HEK293 (cell line): ENCODE results near the gene TSPAN9.

Experiments used
- CTCF ChIA-PET: fragments of 350-600 bp; formaldehyde crosslinking; extraction: SDS; loops from one replicate; lab custom pipeline; 2021; ENCODE audit warnings: antibody characterized with exemption; lab: Yijun Ruan, JAX
- POLR2A ChIA-PET: fragments of 300-600 bp; formaldehyde crosslinking; extraction: SDS; loops from one replicate; lab custom pipeline; 2020; ENCODE audit warnings: antibody characterized with exemption, inconsistent platforms; lab: Yijun Ruan, JAX
- H3K27ac ChIP-seq: fragments of 200-500 bp; sonication (Bioruptor generic); 2 replicates; pipeline ENCODE4 v1.5.1; 2014; ENCODE audit warnings: low read depth, low read length, control low read depth, inconsistent platforms; ENCODE audit errors: extremely low read depth
- H3K36me3 ChIP-seq, 2 experiments: fragments of 200-500 bp in 1 of 2; sonication (Bioruptor generic) in 1 of 2; 1 replicate in 1 of 2; 2 replicates in 1 of 2; pipeline ENCODE4 v1.5.1; 2014 to 2017; ENCODE audit warnings: inconsistent platforms in 2 of 2, low read length in 2 of 2; ENCODE audit not compliant: control insufficient read depth in 2 of 2, insufficient read depth in 1 of 2
- H3K4me1 ChIP-seq: fragments of 200-500 bp; sonication (Bioruptor generic); 2 replicates; pipeline ENCODE4 v1.5.1; 2014; ENCODE audit warnings: mild to moderate bottlenecking, low read length, inconsistent platforms; ENCODE audit not compliant: control insufficient read depth, insufficient read depth
- H3K4me3 ChIP-seq: 2 replicates; pipeline ENCODE4 v1.5.1; 2011; ENCODE audit warnings: low read depth, mild to moderate bottlenecking, control low read depth, low read length, moderate library complexity
- H3K9me3 ChIP-seq: fragments of 200-500 bp; sonication (Bioruptor generic); 2 replicates; pipeline ENCODE4 v1.5.1; 2014; ENCODE audit warnings: low read depth, low read length, inconsistent platforms; ENCODE audit not compliant: control insufficient read depth, insufficient read depth
- KLF1 ChIP-seq: fragments of 450-650 bp; formaldehyde crosslinking; IDR thresholded peaks from 2 replicates; pipeline ENCODE4 v1.5.1; 2016; ENCODE audit warnings: missing biosample characterization, missing genetic modification characterization
- KLF10 ChIP-seq: fragments of 450-650 bp; IDR thresholded peaks from 2 replicates; pipeline ENCODE4 v1.5.1; 2018; ENCODE audit warnings: missing biosample characterization, mild to moderate bottlenecking, missing genetic modification characterization
- KLF9 ChIP-seq: fragments of 450-650 bp; formaldehyde crosslinking; IDR thresholded peaks from 2 replicates; pipeline ENCODE4 v1.5.1; 2016; ENCODE audit warnings: missing biosample characterization, missing genetic modification characterization, low read depth
- ZBTB48 ChIP-seq: fragments of 450-650 bp; formaldehyde crosslinking; IDR thresholded peaks from 2 replicates; pipeline ENCODE4 v1.5.1; 2016; ENCODE audit warnings: missing biosample characterization, missing genetic modification characterization
- ZBTB7A ChIP-seq: fragments of 450-650 bp; formaldehyde crosslinking; IDR thresholded peaks from 2 replicates; pipeline ENCODE4 v1.5.1; 2016; ENCODE audit warnings: low read depth, missing biosample characterization, missing genetic modification characterization
- ZIC2 ChIP-seq: fragments of 450-650 bp; formaldehyde crosslinking; IDR thresholded peaks from 2 replicates; pipeline ENCODE4 v1.5.1; 2016; ENCODE audit warnings: missing biosample characterization, missing genetic modification characterization
- ZNF341 ChIP-seq: fragments of 450-650 bp; formaldehyde crosslinking; IDR thresholded peaks from 2 replicates; pipeline ENCODE4; 2016; ENCODE audit warnings: low read depth, missing biosample characterization, missing genetic modification characterization
- ZNF354C ChIP-seq: fragments of 450-650 bp; formaldehyde crosslinking; IDR thresholded peaks from 2 replicates; pipeline ENCODE4 v1.5.1; 2016; ENCODE audit warnings: missing biosample characterization, missing genetic modification characterization, low read depth, borderline replicate concordance
- ZNF473 ChIP-seq: fragments of 450-650 bp; formaldehyde crosslinking; IDR thresholded peaks from 2 replicates; pipeline ENCODE4 v1.5.1; 2017; ENCODE audit warnings: missing biosample characterization, missing genetic modification characterization
- ZNF514 ChIP-seq: fragments of 450-650 bp; formaldehyde crosslinking; IDR thresholded peaks from 2 replicates; pipeline ENCODE4 v1.5.1; 2016; ENCODE audit warnings: missing biosample characterization, missing genetic modification characterization
- ZNF529 ChIP-seq: fragments of 450-650 bp; formaldehyde crosslinking; IDR thresholded peaks from 2 replicates; pipeline ENCODE4 v1.5.1; 2017; ENCODE audit warnings: missing genetic modification characterization, missing biosample characterization; ENCODE audit not compliant: insufficient replicate concordance
- ZNF585B ChIP-seq: fragments of 450-650 bp; formaldehyde crosslinking; IDR thresholded peaks from 2 replicates; pipeline ENCODE4 v1.5.1; 2016; ENCODE audit warnings: missing biosample characterization, missing genetic modification characterization
- ZNF626 ChIP-seq: fragments of 450-650 bp; sonication (Bioruptor Pico); formaldehyde crosslinking; IDR thresholded peaks from 2 replicates; pipeline ENCODE4 v1.5.1; 2018; ENCODE audit warnings: missing biosample characterization, missing genetic modification characterization, inconsistent platforms
- ZNF76 ChIP-seq: fragments of 450-650 bp; formaldehyde crosslinking; IDR thresholded peaks from 2 replicates; pipeline ENCODE4; 2016; ENCODE audit warnings: low read depth, missing biosample characterization, missing genetic modification characterization, borderline replicate concordance
- ZSCAN16 ChIP-seq: fragments of 450-650 bp; formaldehyde crosslinking; IDR thresholded peaks from 2 replicates; pipeline ENCODE4 v1.5.1; 2016; ENCODE audit warnings: missing biosample characterization, missing genetic modification characterization
- TF ChIP-seq, protein P1 (sequence below): IDR thresholded peaks from 2 replicates; pipeline ENCODE4 v1.6.1; 2011; ENCODE audit warnings: mild to moderate bottlenecking, low read depth, low read length, borderline replicate concordance
- TF ChIP-seq, protein P2 (sequence below): fragments of 450-650 bp; formaldehyde crosslinking; IDR thresholded peaks from 2 replicates; pipeline ENCODE4 v1.5.1; 2016; ENCODE audit warnings: missing biosample characterization, missing genetic modification characterization
- TF ChIP-seq, protein P3 (sequence below): fragments of 450-650 bp; formaldehyde crosslinking; IDR thresholded peaks from 2 replicates; pipeline ENCODE4; 2016; ENCODE audit warnings: missing biosample characterization, missing genetic modification characterization
- TF ChIP-seq, protein P4 (sequence below): fragments of 450-650 bp; formaldehyde crosslinking; IDR thresholded peaks from 2 replicates; pipeline ENCODE4 v1.5.1; 2017; ENCODE audit warnings: missing biosample characterization, missing genetic modification characterization
- TF ChIP-seq, protein P5 (sequence below): fragments of 450-650 bp; formaldehyde crosslinking; IDR thresholded peaks from 2 replicates; pipeline ENCODE4 v1.5.0; 2017; ENCODE audit warnings: missing biosample characterization, missing genetic modification characterization, borderline replicate concordance

TSPAN9 gene

DNA sequence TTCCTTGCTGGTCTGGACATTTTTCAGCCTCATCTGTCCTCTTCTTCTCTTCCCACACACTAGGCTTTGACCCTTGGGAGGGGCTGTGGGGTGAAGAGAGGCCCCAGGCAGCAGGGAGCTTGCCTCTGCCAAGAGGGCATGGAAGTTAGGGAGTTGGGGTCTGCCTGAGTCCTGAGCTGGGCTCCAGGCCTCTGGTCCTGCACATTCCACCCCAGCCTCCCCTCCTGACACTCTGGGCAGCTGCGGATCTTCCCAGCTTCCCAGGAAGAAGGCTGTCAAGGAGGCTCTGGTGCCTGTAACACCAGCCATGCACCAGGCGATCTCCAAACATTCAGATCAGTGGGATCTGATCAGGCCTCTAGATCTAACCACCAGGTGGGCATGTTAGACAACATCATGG lies 244.7 kb downstream of the TSPAN9 start:
- POLR2A ChIA-PET, result no interaction called here
- H3K4me3 ChIP-seq, result no peak overlapping the region
- no peak overlapping the region for H3K27ac ChIP-seq
- TF ChIP-seq ZSCAN16 (tag by site-specific recombination) (no peak), ZNF585B (no peak), ZNF514 (tag by site-specific recombination) (no peak), ZNF473 (no peak), ZNF626 (tag by site-specific recombination) (no peak), KLF1 (tag by site-specific recombination) (no peak), ZNF354C (tag by site-specific recombination) (no peak), KLF9 (tag by site-specific recombination) (no peak), KLF10 (tag by site-specific recombination) (no peak), ZBTB48 (tag by site-specific recombination) (no peak)
- TF ChIP-seq, protein P1, sequence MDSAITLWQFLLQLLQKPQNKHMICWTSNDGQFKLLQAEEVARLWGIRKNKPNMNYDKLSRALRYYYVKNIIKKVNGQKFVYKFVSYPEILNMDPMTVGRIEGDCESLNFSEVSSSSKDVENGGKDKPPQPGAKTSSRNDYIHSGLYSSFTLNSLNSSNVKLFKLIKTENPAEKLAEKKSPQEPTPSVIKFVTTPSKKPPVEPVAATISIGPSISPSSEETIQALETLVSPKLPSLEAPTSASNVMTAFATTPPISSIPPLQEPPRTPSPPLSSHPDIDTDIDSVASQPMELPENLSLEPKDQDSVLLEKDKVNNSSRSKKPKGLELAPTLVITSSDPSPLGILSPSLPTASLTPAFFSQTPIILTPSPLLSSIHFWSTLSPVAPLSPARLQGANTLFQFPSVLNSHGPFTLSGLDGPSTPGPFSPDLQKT, result no peak
- TF ChIP-seq, all 188 proteins: peak for 0
- Histone ChIP-seq H3K36me3 (no peaks in the 10 kb centered on the region), H3K4me1 (no peaks in the 10 kb centered on the region), H3K9me3 (no peaks in the 10 kb centered on the region)
- CTCF ChIA-PET, result interaction anchor here (0.9 kb wide), 1 partner anchor 10 kb away, joined by 6 read pairs; no protein-coding TSS in a partner anchor

DNA sequence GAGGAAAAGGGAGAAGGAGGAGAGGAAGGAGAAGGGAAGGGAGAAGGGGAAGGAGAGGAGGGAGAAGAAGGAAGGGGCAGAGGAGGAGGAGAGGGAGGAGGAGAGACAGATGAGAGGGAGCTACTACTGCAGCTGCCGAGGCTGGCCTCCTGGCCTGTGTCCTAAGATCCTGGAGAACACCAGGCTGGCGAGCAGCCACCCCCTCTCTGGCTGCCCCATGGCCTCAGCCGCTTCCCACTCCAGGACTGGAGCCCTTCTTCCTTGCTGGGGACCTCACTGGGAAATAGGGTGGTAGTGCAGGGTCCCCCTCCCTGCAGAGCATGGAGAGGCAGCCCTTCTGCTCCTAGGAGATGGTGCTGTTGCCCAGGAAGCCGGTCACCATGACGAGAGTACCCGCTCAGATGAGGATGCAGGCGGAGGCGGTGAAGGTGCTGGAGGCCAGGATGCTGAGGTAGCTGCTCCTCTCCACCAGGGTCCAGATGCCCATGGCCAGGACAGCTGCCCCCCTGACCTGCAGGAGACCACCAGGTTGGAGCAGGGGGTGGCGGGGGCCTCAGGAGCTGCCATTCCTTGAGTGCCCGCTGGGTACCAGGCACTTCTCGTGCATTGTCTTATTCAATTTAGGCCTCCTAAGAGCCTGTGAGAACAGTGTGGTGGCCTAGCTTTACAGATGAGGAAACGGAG lies 246.0 kb downstream of the TSPAN9 start:
- Histone ChIP-seq H3K9me3 (no peaks in the 10 kb centered on the region), H3K4me1 (no peaks in the 10 kb centered on the region), H3K36me3 (no peaks in the 10 kb centered on the region), H3K27ac (no peak overlapping the region), H3K4me3 (no peak overlapping the region)
- CTCF ChIA-PET, result interaction anchor here (0.5 to 0.7 kb wide), 3 partner anchors 10 to 363 kb away, joined by 3 to 9 read pairs (median 3); no protein-coding TSS in a partner anchor
- TF ChIP-seq ZNF529 (tag by site-specific recombination), result no peak
- POLR2A ChIA-PET, result no interaction called here

DNA sequence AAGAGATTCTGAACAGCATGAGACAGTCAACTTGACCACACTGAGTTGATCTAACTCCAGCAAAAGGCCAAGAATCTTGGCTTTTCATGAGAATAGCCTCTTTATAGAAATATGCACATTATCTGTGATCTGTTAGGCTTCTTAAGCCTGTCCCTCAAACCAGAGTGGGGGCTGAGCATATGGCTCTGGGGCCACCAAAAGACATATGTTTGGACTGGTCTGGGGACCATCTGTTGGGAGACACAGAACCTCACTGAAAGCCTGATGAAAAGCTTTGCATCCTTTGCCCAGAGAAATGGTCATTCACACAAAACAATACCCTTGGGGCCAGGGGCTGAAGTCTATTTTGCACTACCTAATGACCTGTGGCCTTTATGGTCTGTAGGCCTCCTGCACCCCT lies 248.6 kb downstream of the TSPAN9 start:
- POLR2A ChIA-PET, result no interaction called here

More for the DNA sequence above, 248.6 kb downstream of the TSPAN9 start:
- Histone ChIP-seq H3K4me1 (no peaks in the 10 kb centered on the region), H3K27ac (no peak overlapping the region), H3K36me3 (no peaks in the 10 kb centered on the region), H3K9me3 (no peaks in the 10 kb centered on the region), H3K4me3 (no peak overlapping the region)
- CTCF ChIA-PET, result interaction anchor here (0.6 to 2.5 kb wide), 3 partner anchors 16 to 240 kb away, joined by 3 to 10 read pairs (median 5); no protein-coding TSS in a partner anchor
- TF ChIP-seq, protein P2, sequence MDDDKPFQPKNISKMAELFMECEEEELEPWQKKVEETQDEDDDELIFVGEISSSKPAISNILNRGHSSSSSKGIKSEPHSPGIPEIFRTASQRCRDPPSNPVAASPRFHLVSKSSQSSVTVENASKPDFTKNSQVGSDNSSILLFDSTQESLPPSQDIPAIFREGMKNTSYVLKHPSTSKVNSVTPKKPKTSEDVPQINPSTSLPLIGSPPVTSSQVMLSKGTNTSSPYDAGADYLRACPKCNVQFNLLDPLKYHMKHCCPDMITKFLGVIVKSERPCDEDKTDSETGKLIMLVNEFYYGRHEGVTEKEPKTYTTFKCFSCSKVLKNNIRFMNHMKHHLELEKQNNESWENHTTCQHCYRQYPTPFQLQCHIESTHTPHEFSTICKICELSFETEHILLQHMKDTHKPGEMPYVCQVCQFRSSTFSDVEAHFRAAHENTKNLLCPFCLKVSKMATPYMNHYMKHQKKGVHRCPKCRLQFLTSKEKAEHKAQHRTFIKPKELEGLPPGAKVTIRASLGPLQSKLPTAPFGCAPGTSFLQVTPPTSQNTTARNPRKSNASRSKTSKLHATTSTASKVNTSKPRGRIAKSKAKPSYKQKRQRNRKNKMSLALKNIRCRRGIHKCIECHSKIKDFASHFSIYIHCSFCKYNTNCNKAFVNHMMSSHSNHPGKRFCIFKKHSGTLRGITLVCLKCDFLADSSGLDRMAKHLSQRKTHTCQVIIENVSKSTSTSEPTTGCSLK (tag by site-specific recombination), result no peak
- TF ChIP-seq, protein P3, sequence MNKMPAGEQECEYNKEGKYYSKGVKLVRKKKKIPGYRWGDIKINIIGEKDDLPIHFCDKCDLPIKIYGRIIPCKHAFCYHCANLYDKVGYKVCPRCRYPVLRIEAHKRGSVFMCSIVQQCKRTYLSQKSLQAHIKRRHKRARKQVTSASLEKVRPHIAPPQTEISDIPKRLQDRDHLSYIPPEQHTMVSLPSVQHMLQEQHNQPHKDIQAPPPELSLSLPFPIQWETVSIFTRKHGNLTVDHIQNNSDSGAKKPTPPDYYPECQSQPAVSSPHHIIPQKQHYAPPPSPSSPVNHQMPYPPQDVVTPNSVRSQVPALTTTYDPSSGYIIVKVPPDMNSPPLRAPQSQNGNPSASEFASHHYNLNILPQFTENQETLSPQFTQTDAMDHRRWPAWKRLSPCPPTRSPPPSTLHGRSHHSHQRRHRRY (tag by site-specific recombination), result no peak
- TF ChIP-seq, protein P4, sequence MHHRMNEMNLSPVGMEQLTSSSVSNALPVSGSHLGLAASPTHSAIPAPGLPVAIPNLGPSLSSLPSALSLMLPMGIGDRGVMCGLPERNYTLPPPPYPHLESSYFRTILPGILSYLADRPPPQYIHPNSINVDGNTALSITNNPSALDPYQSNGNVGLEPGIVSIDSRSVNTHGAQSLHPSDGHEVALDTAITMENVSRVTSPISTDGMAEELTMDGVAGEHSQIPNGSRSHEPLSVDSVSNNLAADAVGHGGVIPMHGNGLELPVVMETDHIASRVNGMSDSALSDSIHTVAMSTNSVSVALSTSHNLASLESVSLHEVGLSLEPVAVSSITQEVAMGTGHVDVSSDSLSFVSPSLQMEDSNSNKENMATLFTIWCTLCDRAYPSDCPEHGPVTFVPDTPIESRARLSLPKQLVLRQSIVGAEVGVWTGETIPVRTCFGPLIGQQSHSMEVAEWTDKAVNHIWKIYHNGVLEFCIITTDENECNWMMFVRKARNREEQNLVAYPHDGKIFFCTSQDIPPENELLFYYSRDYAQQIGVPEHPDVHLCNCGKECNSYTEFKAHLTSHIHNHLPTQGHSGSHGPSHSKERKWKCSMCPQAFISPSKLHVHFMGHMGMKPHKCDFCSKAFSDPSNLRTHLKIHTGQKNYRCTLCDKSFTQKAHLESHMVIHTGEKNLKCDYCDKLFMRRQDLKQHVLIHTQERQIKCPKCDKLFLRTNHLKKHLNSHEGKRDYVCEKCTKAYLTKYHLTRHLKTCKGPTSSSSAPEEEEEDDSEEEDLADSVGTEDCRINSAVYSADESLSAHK, result no peak
- TF ChIP-seq ZNF76 (tag by site-specific recombination) (no peak), ZIC2 (tag by site-specific recombination) (no peak), ZBTB7A (tag by site-specific recombination) (no peak), ZNF341 (tag by site-specific recombination) (no peak), ZNF514 (tag by site-specific recombination) (no peak)
- TF ChIP-seq, protein P5, sequence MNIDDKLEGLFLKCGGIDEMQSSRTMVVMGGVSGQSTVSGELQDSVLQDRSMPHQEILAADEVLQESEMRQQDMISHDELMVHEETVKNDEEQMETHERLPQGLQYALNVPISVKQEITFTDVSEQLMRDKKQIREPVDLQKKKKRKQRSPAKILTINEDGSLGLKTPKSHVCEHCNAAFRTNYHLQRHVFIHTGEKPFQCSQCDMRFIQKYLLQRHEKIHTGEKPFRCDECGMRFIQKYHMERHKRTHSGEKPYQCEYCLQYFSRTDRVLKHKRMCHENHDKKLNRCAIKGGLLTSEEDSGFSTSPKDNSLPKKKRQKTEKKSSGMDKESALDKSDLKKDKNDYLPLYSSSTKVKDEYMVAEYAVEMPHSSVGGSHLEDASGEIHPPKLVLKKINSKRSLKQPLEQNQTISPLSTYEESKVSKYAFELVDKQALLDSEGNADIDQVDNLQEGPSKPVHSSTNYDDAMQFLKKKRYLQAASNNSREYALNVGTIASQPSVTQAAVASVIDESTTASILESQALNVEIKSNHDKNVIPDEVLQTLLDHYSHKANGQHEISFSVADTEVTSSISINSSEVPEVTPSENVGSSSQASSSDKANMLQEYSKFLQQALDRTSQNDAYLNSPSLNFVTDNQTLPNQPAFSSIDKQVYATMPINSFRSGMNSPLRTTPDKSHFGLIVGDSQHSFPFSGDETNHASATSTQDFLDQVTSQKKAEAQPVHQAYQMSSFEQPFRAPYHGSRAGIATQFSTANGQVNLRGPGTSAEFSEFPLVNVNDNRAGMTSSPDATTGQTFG (tag by site-specific recombination), result no peak
